Esophagus (tissue), 2 donors: Measurements from ENCODE around the gene ORM1. TPM values are rescaled to one million over a fixed set of nuclear protein-coding genes. Genes with fewer than 3 reads are reported as not detected.

Source experiments
- H3K27ac ChIP-seq, 2 donors: one replicate each; pipeline ENCODE4 v1.5.1; 2013; ENCODE audit warnings: low read depth in 2 of 2, mild to moderate bottlenecking in 2 of 2, inconsistent platforms in 1 of 2, low read length in 1 of 2, moderate library complexity in 1 of 2
- H3K27me3 ChIP-seq, 2 donors: one replicate each; pipeline ENCODE4 v1.6.1; 2013; ENCODE audit warnings: low read length in 2 of 2, control low read depth in 1 of 2, mild to moderate bottlenecking in 1 of 2; ENCODE audit not compliant: insufficient read depth in 2 of 2, control insufficient read depth in 1 of 2
- H3K36me3 ChIP-seq, 2 donors: one replicate each; pipeline ENCODE4 v1.6.1; 2013; ENCODE audit warnings: low read length in 1 of 2; ENCODE audit not compliant: control insufficient read depth in 2 of 2, insufficient read depth in 2 of 2
- H3K4me1 ChIP-seq, 2 donors: one replicate each; pipeline ENCODE4 v1.6.1; 2013; ENCODE audit warnings: low read length in 1 of 2; ENCODE audit not compliant: control insufficient read depth in 2 of 2, insufficient read depth in 2 of 2
- H3K4me3 ChIP-seq, 2 donors: one replicate each; pipeline ENCODE4 v1.5.1; 2013; ENCODE audit warnings: low read length in 2 of 2, mild to moderate bottlenecking in 2 of 2, low read depth in 1 of 2, moderate library complexity in 1 of 2
- H3K9me3 ChIP-seq, 2 donors: one replicate each; pipeline ENCODE4 v1.6.1; 2013; ENCODE audit warnings: mild to moderate bottlenecking in 2 of 2, low read depth in 1 of 2, low read length in 1 of 2, moderate library complexity in 1 of 2; ENCODE audit not compliant: control insufficient read depth in 2 of 2, insufficient read depth in 1 of 2
- WGBS, 2 donors: extraction: QIAGEN DNeasy Blood & Tissue Kit; methylation state at CpG; one replicate each; pipeline ENCODE4 v1.1.7; 2013; 5-methylcytosine and 5-hydroxymethylcytosine counted together
- polyA plus RNA-seq, 2 donors: library from polyadenylated mRNA; stranded (reverse); fragments of 200-250 nt; gene quantifications; one replicate each; pipeline ENCODE4 v1.2.3, GENCODE V29; 2013
- donor health status: healthy with polysubstance abuse.
- donor health status: Bipolar disorder and iron deficiency.

ORM1 gene
- polyA plus RNA-seq, 2 donors, result 0.11 TPM; not detected in 1

DNA sequence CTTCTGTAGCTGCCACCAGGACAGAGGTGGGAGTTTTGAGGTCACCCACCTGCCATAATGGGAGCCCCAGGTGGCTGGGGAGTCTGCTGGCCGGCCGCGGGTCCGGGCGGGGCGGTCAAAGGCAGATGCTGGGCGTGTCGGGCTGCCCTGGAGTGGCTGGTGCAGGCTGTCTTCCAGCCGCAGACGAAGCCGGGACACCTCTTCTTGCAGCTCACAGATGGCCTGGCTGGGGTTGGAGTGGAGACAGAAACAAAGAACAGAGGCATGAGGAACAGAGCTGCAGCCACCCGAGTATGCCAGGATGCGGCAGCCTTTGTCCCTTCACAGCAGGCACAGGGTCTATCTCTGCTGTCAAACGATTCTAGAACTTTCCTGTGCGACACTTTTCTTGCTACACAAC, 24.8 kb downstream of the ORM1 start:
- Histone ChIP-seq H3K4me1 (peaks cover 0 to 3% of the 10 kb centered on the region in 2 donors), H3K36me3 (peaks cover 24 to 39% of the 10 kb centered on the region in 2 donors), H3K27me3 (no peaks in the 10 kb centered on the region), H3K4me3 (no peak overlapping the region), H3K9me3 (no peaks in the 10 kb centered on the region), H3K27ac (no peak overlapping the region)
- WGBS, 2 donors, result 85 to 87% methylated on average over 15 of the region's 15 CpGs

DNA sequence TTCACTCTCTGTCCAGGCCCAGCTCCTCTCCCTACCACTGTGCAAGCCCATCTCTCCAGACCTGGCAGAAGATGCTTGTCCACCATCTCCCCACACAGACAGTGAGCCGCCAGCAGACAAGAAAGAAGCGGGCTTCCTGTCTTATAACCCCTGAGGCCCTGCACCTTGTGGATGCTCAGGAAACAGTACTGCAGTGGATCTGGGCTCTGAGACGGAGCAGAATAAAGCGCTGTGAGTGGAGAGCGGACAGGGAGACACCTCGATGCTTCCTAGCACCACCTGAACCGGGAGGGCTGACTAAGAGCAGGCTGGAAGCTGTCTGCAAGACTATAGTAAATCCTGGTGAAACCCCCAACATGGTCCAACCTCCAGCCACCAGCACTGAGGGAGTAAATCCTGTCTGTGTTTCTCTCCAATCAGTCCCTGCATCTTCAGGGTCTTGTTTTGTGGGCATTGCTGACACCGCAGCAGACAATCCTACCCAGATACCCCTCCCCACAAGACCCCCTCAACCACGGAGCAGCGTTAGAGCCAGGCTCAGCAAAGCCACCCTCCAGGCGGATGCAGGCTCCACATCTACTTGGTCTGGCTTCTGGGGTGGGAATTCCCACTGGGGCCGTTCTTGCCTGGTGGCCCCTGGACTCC, 25.5 kb downstream of the ORM1 start:
- Histone ChIP-seq H3K4me1 (peaks cover 0 to 3% of the 10 kb centered on the region in 2 donors), H3K9me3 (no peaks in the 10 kb centered on the region), H3K4me3 (no peak overlapping the region), H3K27ac (peak overlapping the region in 1 of 2 donors; percentile 71), H3K27me3 (no peaks in the 10 kb centered on the region), H3K36me3 (peaks cover 24 to 35% of the 10 kb centered on the region in 2 donors)
- 75 to 82% methylated on average over 12 of the region's 12 CpGs for WGBS, 2 donors

DNA sequence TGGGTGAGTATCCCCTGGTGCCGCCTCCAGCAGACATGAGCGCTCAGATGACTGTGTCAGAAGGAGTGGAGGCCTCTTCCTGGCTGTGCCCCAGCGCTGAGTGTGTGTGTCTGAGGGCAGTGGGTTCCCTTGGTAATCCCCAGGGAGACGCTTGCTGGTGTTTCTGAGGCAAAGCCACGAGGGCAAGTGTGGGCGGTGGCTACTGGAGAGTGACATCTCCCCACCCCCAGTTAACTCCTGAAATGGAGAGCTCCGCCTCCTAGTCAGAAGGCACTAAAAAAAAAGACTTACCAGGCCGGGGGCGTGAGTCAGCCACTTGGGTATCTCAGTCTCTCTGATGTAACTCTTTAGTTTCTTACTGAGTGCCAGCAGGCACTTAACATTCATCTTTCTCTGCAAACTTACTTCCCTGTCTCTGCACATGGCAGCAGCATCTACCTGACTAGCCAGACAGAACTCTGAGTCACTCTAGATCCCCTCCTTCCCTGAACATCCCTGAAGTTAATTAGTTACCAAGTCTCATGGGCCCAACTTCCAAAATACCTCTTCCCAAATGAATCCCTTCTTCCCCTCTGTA, 26.1 kb downstream of the ORM1 start:
- H3K27ac ChIP-seq, result peak overlapping the region in 1 of 2 donors; percentile 71
- no peaks in the 10 kb centered on the region for H3K9me3 ChIP-seq
- H3K4me1 ChIP-seq, result no peaks in the 10 kb centered on the region
- H3K4me3 ChIP-seq, result no peak overlapping the region
- H3K36me3 ChIP-seq, result peaks cover 22 to 32% of the 10 kb centered on the region in 2 donors
- WGBS, 2 donors, result 40 to 46% methylated on average over 9 of the region's 9 CpGs
- H3K27me3 ChIP-seq, result no peaks in the 10 kb centered on the region

DNA sequence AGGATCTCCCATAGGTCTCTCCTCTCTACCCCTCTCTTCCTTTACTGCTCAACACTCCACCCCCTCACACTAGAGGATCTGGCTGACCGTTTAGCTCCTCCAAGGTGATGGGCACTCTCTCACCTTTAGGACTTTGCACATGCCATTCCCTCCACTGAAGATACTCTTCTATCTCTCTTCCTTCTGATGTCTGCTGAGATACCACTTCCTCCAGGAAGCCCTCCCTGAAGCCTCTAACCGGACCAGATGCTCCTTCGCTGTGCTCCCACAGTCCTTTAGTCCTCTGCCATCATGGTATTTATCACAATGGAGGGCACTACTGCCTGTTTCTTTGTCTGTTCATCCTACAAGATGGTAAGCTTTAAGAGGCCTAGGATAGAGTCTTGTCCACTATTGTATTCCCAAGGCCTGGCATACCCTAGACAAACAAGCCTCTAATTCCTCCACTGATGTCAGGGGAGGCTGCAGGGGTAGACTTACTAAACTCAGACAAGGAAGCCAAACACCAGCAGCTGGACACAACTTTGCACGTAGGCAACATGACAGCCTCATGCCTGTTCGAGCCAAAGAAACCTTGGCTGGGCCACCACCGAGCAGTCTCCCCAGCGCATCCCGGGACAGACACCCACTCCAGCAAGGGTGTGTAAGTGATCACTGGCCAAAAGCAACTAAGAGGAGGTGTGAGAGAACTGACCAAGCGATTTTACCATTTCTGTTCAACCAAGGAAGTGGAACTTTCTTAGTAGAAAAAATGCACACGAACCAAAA, 27.0 kb downstream of the ORM1 start:
- H3K27ac ChIP-seq, result peak overlapping the region; percentile 38 to 69
- no peaks in the 10 kb centered on the region for H3K9me3 ChIP-seq
- no peaks in the 10 kb centered on the region for H3K4me1 ChIP-seq
- no peak overlapping the region for H3K4me3 ChIP-seq
- H3K36me3 ChIP-seq, result peaks cover 17 to 28% of the 10 kb centered on the region in 2 donors
- no peaks in the 10 kb centered on the region for H3K27me3 ChIP-seq
- WGBS, 2 donors, result 85 to 88% methylated on average over 10 of the region's 10 CpGs

DNA sequence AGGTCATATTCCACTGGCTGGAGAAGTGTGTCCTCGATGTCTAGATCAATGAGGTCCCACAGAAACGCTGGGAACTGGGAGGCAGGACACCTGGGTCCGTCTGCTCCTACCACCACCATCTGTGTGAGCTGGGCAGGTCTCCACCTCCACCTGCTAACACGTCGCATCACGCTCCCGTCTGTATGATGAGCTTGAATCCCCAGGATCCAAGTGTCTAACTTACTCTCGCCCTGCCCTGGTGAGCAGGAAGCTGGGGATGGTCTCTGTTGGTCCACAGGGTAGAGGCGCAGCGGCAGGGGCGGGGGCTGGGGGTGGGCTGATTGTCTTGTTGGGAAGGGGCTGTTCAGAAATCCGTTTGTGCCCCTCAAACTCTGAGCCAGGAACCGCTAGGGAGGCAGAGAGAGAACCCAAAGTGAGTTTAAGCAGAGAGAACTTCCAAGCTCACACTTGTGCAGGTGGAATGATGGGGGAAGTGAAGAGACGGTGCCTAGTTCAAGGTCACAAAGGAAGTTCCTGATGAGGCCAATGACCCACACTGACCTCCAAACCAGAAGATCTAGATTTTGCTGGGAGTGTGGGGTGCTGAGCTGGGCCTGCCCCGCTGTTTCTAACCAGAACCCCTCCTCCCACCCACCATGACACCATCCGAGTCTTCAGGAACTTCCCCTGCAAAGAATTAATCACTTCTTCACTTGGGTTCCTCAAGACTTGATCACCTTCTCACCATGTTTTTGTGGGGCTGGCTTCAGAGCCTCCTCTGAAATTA, 27.9 kb downstream of the ORM1 start:
- Histone ChIP-seq H3K27me3 (no peaks in the 10 kb centered on the region), H3K4me1 (no peaks in the 10 kb centered on the region), H3K9me3 (no peaks in the 10 kb centered on the region), H3K36me3 (peaks cover 19 to 23% of the 10 kb centered on the region in 2 donors), H3K4me3 (no peak overlapping the region), H3K27ac (peak overlapping the region in 1 of 2 donors; percentile 8)
- WGBS, 2 donors, result 92 to 93% methylated on average over 16 of the region's 16 CpGs

DNA sequence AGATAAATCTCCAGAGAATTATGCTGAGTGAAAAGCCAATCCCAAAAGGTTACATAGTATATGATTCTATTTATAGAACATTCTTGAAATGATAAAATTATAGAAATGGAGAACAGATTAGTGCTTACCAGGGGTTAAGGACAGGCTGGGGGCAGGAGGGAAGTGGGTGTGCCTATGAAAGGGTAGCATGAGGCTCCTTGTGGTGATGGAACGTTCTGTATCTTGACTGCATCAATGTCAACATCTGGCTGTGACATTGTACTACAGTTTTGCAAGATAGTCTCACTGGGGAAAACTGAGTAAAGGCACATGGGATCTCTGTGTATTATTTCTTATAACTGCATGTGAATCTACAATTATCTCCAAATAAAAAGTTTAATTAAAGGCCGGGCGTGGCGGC, 29.0 kb downstream of the ORM1 start:
- H3K4me3 ChIP-seq, result no peak overlapping the region
- no peak overlapping the region for H3K27ac ChIP-seq
- no peaks in the 10 kb centered on the region for H3K9me3 ChIP-seq
- no peaks in the 10 kb centered on the region for H3K27me3 ChIP-seq
- no peaks in the 10 kb centered on the region for H3K4me1 ChIP-seq
- 83% methylated on average over 4 of the region's 4 CpGs for WGBS, 2 donors
- H3K36me3 ChIP-seq, result peaks cover 15 to 23% of the 10 kb centered on the region in 2 donors

DNA sequence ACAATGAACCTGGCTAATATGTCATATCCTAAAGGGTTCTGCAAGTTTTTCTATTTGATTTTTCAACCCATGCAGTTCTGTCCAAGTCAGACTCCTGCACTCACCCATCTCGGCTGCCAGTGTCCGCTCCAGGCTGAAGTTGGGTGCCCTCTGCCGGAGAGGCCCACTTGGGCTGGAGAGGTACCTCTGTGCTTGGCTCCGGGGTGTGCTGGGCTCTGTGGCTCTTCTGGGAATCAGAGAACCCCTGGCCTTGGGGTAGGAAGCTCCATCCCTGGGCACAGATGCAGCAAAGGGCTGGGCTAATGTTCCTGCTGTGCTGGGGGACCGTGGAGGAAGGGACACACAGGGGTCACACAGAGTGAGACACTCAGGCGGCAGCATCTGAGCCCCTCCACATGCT, 32.9 kb downstream of the ORM1 start:
- no peaks in the 10 kb centered on the region for H3K27me3 ChIP-seq
- H3K36me3 ChIP-seq, result peaks cover 15 to 36% of the 10 kb centered on the region in 2 donors
- 93 to 96% methylated on average over 6 of the region's 6 CpGs for WGBS, 2 donors
- no peaks in the 10 kb centered on the region for H3K9me3 ChIP-seq
- H3K4me1 ChIP-seq, result no peaks in the 10 kb centered on the region
- H3K4me3 ChIP-seq, result no peak overlapping the region
- H3K27ac ChIP-seq, result no peak overlapping the region

DNA sequence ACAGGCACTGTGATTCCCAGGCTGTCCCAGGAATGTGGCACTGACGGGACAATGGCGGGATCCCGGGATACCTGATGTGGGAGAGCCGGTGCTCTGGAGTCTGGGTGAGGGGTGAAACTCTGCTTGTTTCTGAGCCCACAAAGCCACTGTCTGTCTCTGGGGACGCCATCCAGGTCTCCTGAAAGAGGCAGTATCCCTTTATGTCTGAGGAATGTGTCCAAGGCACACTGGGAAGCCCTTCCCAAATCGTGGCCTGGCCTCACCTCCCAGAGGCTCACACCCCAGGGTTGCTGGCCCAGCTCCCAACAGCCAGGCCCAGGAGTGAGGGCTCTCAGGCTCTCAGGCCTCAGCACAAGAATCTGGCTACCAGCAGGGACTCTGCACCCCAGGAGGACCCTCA, 33.9 kb downstream of the ORM1 start:
- no peak overlapping the region for H3K27ac ChIP-seq
- H3K4me3 ChIP-seq, result no peak overlapping the region
- peaks cover 19 to 38% of the 10 kb centered on the region in 2 donors for H3K36me3 ChIP-seq
- H3K9me3 ChIP-seq, result no peaks in the 10 kb centered on the region
- 85 to 89% methylated on average over 6 of the region's 6 CpGs for WGBS, 2 donors
- no peaks in the 10 kb centered on the region for H3K4me1 ChIP-seq
- no peaks in the 10 kb centered on the region for H3K27me3 ChIP-seq

DNA sequence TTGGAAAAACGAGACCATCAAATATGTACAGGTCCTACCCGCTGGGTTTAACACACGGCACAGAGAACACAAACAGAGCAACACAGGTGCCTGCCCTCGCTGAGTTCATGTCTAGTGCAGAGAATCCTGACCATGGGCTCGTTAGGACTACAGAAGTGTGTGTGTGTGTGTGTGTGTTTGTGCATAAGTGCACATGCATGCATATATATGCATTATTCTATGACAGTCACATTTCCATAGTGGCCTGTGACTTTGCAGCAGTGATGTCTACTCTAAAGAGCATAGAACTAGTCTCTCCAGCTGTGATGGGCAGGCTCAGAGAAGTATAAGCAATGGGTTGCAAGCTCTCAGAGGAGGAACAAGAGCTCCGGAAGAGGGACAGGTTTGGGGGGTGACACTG, 34.5 kb downstream of the ORM1 start:
- Histone ChIP-seq H3K27me3 (no peaks in the 10 kb centered on the region), H3K4me3 (no peak overlapping the region), H3K4me1 (no peaks in the 10 kb centered on the region), H3K9me3 (no peaks in the 10 kb centered on the region), H3K36me3 (peaks cover 19 to 38% of the 10 kb centered on the region in 2 donors), H3K27ac (no peak overlapping the region)
- WGBS, 2 donors, result 88 to 89% methylated on average over 6 of the region's 6 CpGs
